Panc1 (cell line): ENCODE measurements around the gene TUBA1C. TPM values are rescaled to one million over a fixed set of nuclear protein-coding genes. Genes with fewer than 3 reads are reported as not detected.

Experiments used
- ATAC-seq: fragments of 200-7000 bp; cut with Tn5 transposase; 2 replicates; pipeline ENCODE4 v1.9.1; 2020; ENCODE audit warnings: mild to moderate bottlenecking, moderate library complexity
- BruUV-seq: library from RNA; stranded (reverse); fragments of 400-500 nt; replicated peaks from 2 replicates; lab custom pipeline; 2021; lab: Mats Ljungman, UMichigan
- CTCF ChIA-PET: fragments of 300-600 bp; sonication (Branson Sonifier 250); formaldehyde crosslinking; loops from one replicate; lab custom pipeline; 2022; ENCODE audit warnings: antibody characterized with exemption; lab: Charles Lee
- POLR2A ChIA-PET: fragments of 300-600 bp; sonication (Branson Sonifier 250); formaldehyde crosslinking; loops from one replicate; lab custom pipeline; 2022; ENCODE audit warnings: antibody characterized with exemption; lab: Charles Lee
- DNase-seq: peaks from one replicate; pipeline ENCODE4 v3.0.0-alpha.2; 2010; ENCODE audit warnings: low read depth, low spot score
- H3K27ac ChIP-seq: 2 replicates; pipeline ENCODE4 v1.5.1; 2011; ENCODE audit warnings: mild to moderate bottlenecking, low read length, inconsistent platforms
- H3K27me3 ChIP-seq: fragments of 200-500 bp; sonication (Bioruptor generic); 2 replicates; pipeline ENCODE4 v1.6.0; 2014; ENCODE audit warnings: low read length, inconsistent platforms; ENCODE audit not compliant: control insufficient read depth, insufficient read depth
- H3K36me3 ChIP-seq: fragments of 200-500 bp; sonication (Bioruptor generic); 2 replicates; pipeline ENCODE4 v1.5.1; 2014; ENCODE audit warnings: inconsistent platforms, mild to moderate bottlenecking, low read length, moderate library complexity; ENCODE audit not compliant: control insufficient read depth, insufficient read depth
- H3K4me1 ChIP-seq: 2 replicates; pipeline ENCODE4 v1.5.1; 2011; ENCODE audit warnings: inconsistent platforms, mild to moderate bottlenecking, low read length, moderate library complexity; ENCODE audit not compliant: control insufficient read depth, insufficient read depth
- H3K4me3 ChIP-seq, 2 experiments: 2 replicates each; pipeline ENCODE4 v1.5.1; 2011 to 2012; ENCODE audit warnings: low read depth in 2 of 2, low read length in 2 of 2, mild to moderate bottlenecking in 2 of 2, inconsistent platforms in 1 of 2, moderate library complexity in 1 of 2
- H3K9me3 ChIP-seq: fragments of 200-500 bp; sonication (Bioruptor generic); 2 replicates; pipeline ENCODE4 v1.5.1; 2014; ENCODE audit warnings: low read depth, mild to moderate bottlenecking, inconsistent platforms, low read length, moderate library complexity; ENCODE audit not compliant: control insufficient read depth, insufficient read depth
- POLR2AphosphoS5 ChIP-seq: IDR thresholded peaks from 2 replicates; pipeline ENCODE4 v1.6.1; 2012; ENCODE audit warnings: mild to moderate bottlenecking, low read depth, low read length, moderate library complexity
- SIN3A ChIP-seq: IDR thresholded peaks from 2 replicates; pipeline ENCODE4 v1.6.1; 2012; ENCODE audit warnings: low read depth, mild to moderate bottlenecking, low read length, moderate library complexity, borderline replicate concordance; ENCODE audit not compliant: insufficient read depth
- TCF7L2 ChIP-seq: IDR thresholded peaks from 2 replicates; pipeline ENCODE4 v1.6.1; 2011; ENCODE audit warnings: mild to moderate bottlenecking, low read depth, low read length, inconsistent platforms
- in situ Hi-C: cut with HindIII; loops from 2 replicates; pipeline ENCODE4 v1.10.0; 2016; ENCODE audit warnings: low sequenced_read_pairs, low pct_unique_long_range_greater_than_20kb
- intact Hi-C: fragments of 100-400 bp; cut with micrococcal nuclease; formaldehyde crosslinking; loops from one replicate; pipeline ENCODE4 v1.10.0; 2022; ENCODE audit not compliant: unreplicated experiment
- total RNA-seq: library from RNA; stranded (reverse); gene quantifications from one replicate; pipeline ENCODE4 v1.2.1, GENCODE V29; 2021; ENCODE audit not compliant: unreplicated experiment
- TF ChIP-seq, protein P1 (sequence below): fragments of 450-650 bp; IDR thresholded peaks from 2 replicates; pipeline ENCODE4 v1.5.1; 2017; ENCODE audit warnings: mild to moderate bottlenecking
- TF ChIP-seq, protein P2 (sequence below), 2 experiments: IDR thresholded peaks; 2 replicates each; pipeline ENCODE4 v1.6.1; 2011 to 2012; ENCODE audit warnings: low read depth in 2 of 2, control low read depth in 1 of 2, low read length in 1 of 2, mild to moderate bottlenecking in 1 of 2, moderate library complexity in 1 of 2; ENCODE audit not compliant: insufficient read depth in 1 of 2

TUBA1C gene
- total RNA-seq, 1 experiment from 2014 or later = 524 TPM

- TF ChIP-seq, protein P1, sequence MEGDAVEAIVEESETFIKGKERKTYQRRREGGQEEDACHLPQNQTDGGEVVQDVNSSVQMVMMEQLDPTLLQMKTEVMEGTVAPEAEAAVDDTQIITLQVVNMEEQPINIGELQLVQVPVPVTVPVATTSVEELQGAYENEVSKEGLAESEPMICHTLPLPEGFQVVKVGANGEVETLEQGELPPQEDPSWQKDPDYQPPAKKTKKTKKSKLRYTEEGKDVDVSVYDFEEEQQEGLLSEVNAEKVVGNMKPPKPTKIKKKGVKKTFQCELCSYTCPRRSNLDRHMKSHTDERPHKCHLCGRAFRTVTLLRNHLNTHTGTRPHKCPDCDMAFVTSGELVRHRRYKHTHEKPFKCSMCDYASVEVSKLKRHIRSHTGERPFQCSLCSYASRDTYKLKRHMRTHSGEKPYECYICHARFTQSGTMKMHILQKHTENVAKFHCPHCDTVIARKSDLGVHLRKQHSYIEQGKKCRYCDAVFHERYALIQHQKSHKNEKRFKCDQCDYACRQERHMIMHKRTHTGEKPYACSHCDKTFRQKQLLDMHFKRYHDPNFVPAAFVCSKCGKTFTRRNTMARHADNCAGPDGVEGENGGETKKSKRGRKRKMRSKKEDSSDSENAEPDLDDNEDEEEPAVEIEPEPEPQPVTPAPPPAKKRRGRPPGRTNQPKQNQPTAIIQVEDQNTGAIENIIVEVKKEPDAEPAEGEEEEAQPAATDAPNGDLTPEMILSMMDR = no peak
- TF ChIP-seq TCF7L2 = no peak
- TF ChIP-seq, protein P2, sequence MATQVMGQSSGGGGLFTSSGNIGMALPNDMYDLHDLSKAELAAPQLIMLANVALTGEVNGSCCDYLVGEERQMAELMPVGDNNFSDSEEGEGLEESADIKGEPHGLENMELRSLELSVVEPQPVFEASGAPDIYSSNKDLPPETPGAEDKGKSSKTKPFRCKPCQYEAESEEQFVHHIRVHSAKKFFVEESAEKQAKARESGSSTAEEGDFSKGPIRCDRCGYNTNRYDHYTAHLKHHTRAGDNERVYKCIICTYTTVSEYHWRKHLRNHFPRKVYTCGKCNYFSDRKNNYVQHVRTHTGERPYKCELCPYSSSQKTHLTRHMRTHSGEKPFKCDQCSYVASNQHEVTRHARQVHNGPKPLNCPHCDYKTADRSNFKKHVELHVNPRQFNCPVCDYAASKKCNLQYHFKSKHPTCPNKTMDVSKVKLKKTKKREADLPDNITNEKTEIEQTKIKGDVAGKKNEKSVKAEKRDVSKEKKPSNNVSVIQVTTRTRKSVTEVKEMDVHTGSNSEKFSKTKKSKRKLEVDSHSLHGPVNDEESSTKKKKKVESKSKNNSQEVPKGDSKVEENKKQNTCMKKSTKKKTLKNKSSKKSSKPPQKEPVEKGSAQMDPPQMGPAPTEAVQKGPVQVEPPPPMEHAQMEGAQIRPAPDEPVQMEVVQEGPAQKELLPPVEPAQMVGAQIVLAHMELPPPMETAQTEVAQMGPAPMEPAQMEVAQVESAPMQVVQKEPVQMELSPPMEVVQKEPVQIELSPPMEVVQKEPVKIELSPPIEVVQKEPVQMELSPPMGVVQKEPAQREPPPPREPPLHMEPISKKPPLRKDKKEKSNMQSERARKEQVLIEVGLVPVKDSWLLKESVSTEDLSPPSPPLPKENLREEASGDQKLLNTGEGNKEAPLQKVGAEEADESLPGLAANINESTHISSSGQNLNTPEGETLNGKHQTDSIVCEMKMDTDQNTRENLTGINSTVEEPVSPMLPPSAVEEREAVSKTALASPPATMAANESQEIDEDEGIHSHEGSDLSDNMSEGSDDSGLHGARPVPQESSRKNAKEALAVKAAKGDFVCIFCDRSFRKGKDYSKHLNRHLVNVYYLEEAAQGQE (IDR thresholded peaks at IDR 0.05; ENCODE audit: insufficient read depth in 1 of 2, low read depth in 2 of 2, low read length in 1 of 2) = no peak
- TF ChIP-seq SIN3A = no peak
- Histone ChIP-seq H3K9me3 (no peaks in the 10 kb centered on the region), H3K4me1 (no peaks in the 10 kb centered on the region), H3K4me3 (no peak overlapping the region), H3K36me3 (no peaks in the 10 kb centered on the region), H3K27ac (no peak overlapping the region), H3K27me3 (no peaks in the 10 kb centered on the region)
- in situ Hi-C loops (no loop called here), intact Hi-C loops (no loop called here)
- POLR2A ChIA-PET = no interaction called here
- CTCF ChIA-PET = no interaction called here
- DNase-seq = no peak
- no peak for ATAC-seq
- BruUV-seq = no TSS peak
Measured at GRCh38 chr12:49228653-49229052, 36.2 kb upstream of the TUBA1C start.

- BruUV-seq = no TSS peak
- Histone ChIP-seq H3K4me1 (peaks cover 4% of the 10 kb centered on the region; the same call in 1 of the 2 replicates), H3K27me3 (no peaks in the 10 kb centered on the region), H3K36me3 (no peaks in the 10 kb centered on the region), H3K9me3 (no peaks in the 10 kb centered on the region), H3K4me3 (no peak overlapping the region), H3K27ac (no peak overlapping the region)
- intact Hi-C loops (loop anchor here (10.0 kb wide), 1 partner anchor 95 kb away; the partner anchor contains the start of gene TUBA1B), in situ Hi-C loops (no loop called here)
- CTCF ChIA-PET = no interaction called here
- DNase-seq (no peak), ATAC-seq (no peak)
- POLR2A ChIA-PET = no interaction called here
- TF ChIP-seq TCF7L2 (no peak), POLR2AphosphoS5 (no peak), SIN3A (no peak)
- TF ChIP-seq, protein P1 = no peak
- TF ChIP-seq, protein P2 (IDR thresholded peaks at IDR 0.05; ENCODE audit: insufficient read depth in 1 of 2, low read depth in 2 of 2, low read length in 1 of 2) = no peak
Measured at GRCh38 chr12:49230176-49230804, 34.6 kb upstream of the TUBA1C start.
